Tibial nerve (tissue), 4 donors: ENCODE measurements around the gene VGLL2.

ENCODE experiments used
- EP300 ChIP-seq, 2 donors: sonication (generic); formaldehyde crosslinking; IDR thresholded peaks; one replicate each; pipeline ENCODE4 v1.6.1; 2017; ENCODE audit warnings: antibody characterized with exemption in 2 of 2, mild to moderate bottlenecking in 1 of 2
- TF ChIP-seq, protein P1 (sequence below), 5 experiments: fragments of 200-600 bp in 3 of 5; fragments of 450-650 bp in 2 of 5; sonication (generic) in 3 of 5; IDR thresholded peaks; one replicate each; pipeline ENCODE4 v1.5.1; 2016 to 2019; ENCODE audit warnings: antibody characterized with exemption in 5 of 5, mild to moderate bottlenecking in 3 of 5, moderate library complexity in 2 of 5

DNA sequence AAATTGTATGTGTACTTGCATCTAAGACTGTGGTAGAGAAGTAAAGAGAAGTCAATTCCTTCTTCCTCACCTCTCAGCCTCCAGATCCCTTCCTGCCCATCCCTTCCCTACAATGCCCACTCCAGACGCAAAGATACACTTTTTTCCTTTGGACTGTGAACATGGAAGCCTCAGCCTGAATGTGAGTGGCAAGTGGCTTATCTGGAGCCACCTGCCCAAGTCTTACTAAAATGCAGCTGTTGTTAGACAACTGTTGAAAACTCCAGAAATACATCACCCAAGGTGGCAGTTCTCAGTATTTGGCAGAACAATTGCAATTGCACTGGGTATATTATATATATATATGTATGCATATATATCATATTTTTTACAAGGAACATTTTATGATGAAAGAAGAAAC, 7.5 kb downstream of the VGLL2 start:
- TF ChIP-seq, protein P1, sequence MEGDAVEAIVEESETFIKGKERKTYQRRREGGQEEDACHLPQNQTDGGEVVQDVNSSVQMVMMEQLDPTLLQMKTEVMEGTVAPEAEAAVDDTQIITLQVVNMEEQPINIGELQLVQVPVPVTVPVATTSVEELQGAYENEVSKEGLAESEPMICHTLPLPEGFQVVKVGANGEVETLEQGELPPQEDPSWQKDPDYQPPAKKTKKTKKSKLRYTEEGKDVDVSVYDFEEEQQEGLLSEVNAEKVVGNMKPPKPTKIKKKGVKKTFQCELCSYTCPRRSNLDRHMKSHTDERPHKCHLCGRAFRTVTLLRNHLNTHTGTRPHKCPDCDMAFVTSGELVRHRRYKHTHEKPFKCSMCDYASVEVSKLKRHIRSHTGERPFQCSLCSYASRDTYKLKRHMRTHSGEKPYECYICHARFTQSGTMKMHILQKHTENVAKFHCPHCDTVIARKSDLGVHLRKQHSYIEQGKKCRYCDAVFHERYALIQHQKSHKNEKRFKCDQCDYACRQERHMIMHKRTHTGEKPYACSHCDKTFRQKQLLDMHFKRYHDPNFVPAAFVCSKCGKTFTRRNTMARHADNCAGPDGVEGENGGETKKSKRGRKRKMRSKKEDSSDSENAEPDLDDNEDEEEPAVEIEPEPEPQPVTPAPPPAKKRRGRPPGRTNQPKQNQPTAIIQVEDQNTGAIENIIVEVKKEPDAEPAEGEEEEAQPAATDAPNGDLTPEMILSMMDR (IDR thresholded peaks at IDR 0.05), result no peak
- TF ChIP-seq EP300 (IDR thresholded peaks at IDR 0.05), result no peak
